ENCODE measurements around the gene RHBG.
A peak's percentile ranks its signal among the peaks of the same experiment; 100 is the strongest.

The RHBG gene

GRCh38 chr1:156384658-156385057 lies 15.6 kb downstream of the RHBG start:
- intact Hi-C loops (cut with DNase I) = loop anchor here (1.0 to 5.0 kb wide), 2 partner anchors 61 to 273 kb away; no protein-coding TSS in a partner anchor
- DNase-seq = no peak

- intact Hi-C loops (cut with DNase I) = loop anchor here (1.0 to 2.0 kb wide), 2 partner anchors 60 to 223 kb away; no protein-coding TSS in a partner anchor
- peak in 9 of 10 donors; percentile 61 to 97 (median 83) for DNase-seq
Measured at GRCh38 chr1:156385534-156386031, 16.6 kb downstream of the RHBG start.

GRCh38 chr1:156386134-156386901 lies 17.3 kb downstream of the RHBG start:
- intact Hi-C loops (cut with DNase I) = loop anchor here (2.0 kb wide), 1 partner anchor 222 kb away; no protein-coding TSS in a partner anchor
- DNase-seq = no peak

GRCh38 chr1:156386949-156387869 lies 18.2 kb downstream of the RHBG start:
- intact Hi-C loops (cut with DNase I) = loop anchor here (2.0 kb wide), 1 partner anchor 222 kb away; no protein-coding TSS in a partner anchor
- DNase-seq = no peak

GRCh38 chr1:156387870-156388173 lies 18.8 kb downstream of the RHBG start:
- DNase-seq = peak in 1 of 10 donors; percentile 47
- intact Hi-C loops (cut with DNase I) = loop anchor here (1.0 to 2.0 kb wide), 2 partner anchors 25 to 221 kb away; no protein-coding TSS in a partner anchor

GRCh38 chr1:156388174-156389137 lies 19.4 kb downstream of the RHBG start:
- intact Hi-C loops (cut with DNase I) = loop anchor here (1.0 kb wide), 1 partner anchor 25 kb away; no protein-coding TSS in a partner anchor
- peak; percentile 83 to 99 (median 90) for DNase-seq

GRCh38 chr1:156389311-156389710 lies 20.3 kb downstream of the RHBG start:
- intact Hi-C loops (cut with DNase I) = no loop called here

GRCh38 chr1:156390469-156391365 lies 21.7 kb downstream of the RHBG start:
- DNase-seq = peak in 5 of 10 donors; percentile 46 to 88 (median 51)
- intact Hi-C loops (cut with DNase I) = loop anchor here (1.0 kb wide), 1 partner anchor 10 kb away; no protein-coding TSS in a partner anchor

More at GRCh38 chr1:156389311-156389710, 20.3 kb downstream of the RHBG start:
- DNase-seq = no peak

GRCh38 chr1:156391366-156391677 lies 22.3 kb downstream of the RHBG start:
- intact Hi-C loops (cut with DNase I) = loop anchor here (1.0 kb wide), 1 partner anchor 9 kb away; no protein-coding TSS in a partner anchor
- DNase-seq = no peak

- DNase-seq = no peak
- intact Hi-C loops (cut with DNase I) = loop anchor here (1.0 kb wide), 1 partner anchor 9 kb away; no protein-coding TSS in a partner anchor
Measured at GRCh38 chr1:156391701-156392100, 22.7 kb downstream of the RHBG start.

- intact Hi-C loops (cut with DNase I) = no loop called here
- no peak for DNase-seq
Measured at GRCh38 chr1:156392452-156392853, 23.4 kb downstream of the RHBG start.

GRCh38 chr1:156393095-156393494 lies 24.1 kb downstream of the RHBG start:
- no peak for DNase-seq
- intact Hi-C loops (cut with DNase I) = no loop called here

- no peak for DNase-seq
- intact Hi-C loops (cut with DNase I) = no loop called here
Measured at GRCh38 chr1:156394082-156394481, 25.1 kb downstream of the RHBG start.

GRCh38 chr1:156394835-156395461 lies 25.9 kb downstream of the RHBG start:
- intact Hi-C loops (cut with DNase I) = no loop called here
- DNase-seq = no peak

- DNase-seq = no peak
Measured at GRCh38 chr1:156399355-156400125, 30.5 kb downstream of the RHBG start.

GRCh38 chr1:156400191-156400935 lies 31.4 kb downstream of the RHBG start:
- intact Hi-C loops (cut with DNase I) = loop anchor here (1.0 kb wide), 1 partner anchor 9 kb away; no protein-coding TSS in a partner anchor
- DNase-seq = peak in 8 of 10 donors; percentile 45 to 93 (median 68)

More at GRCh38 chr1:156399355-156400125, 30.5 kb downstream of the RHBG start:
- intact Hi-C loops (cut with DNase I) = loop anchor here (1.0 kb wide), 1 partner anchor 8 kb away; no protein-coding TSS in a partner anchor

Data from posterior cingulate gyrus (tissue), 11 donors.